BJ (cell line): ENCODE results near the gene E2F1. TPM values are rescaled to one million over a fixed set of nuclear protein-coding genes. Genes with fewer than 3 reads are reported as not detected.
"Not testable (repeated sequence)": the region's sequence is repeated elsewhere in the genome, so short reads cannot be mapped to it uniquely, and the experiment has no call there.

Experiments
- CTCF ChIA-PET: fragments of 350-600 bp; formaldehyde crosslinking; extraction: SDS; loops from one replicate; lab custom pipeline; 2021; ENCODE audit warnings: antibody characterized with exemption, inconsistent platforms; lab: Yijun Ruan, JAX
- POLR2A ChIA-PET: fragments of 300-600 bp; sonication (Branson Sonifier 250); formaldehyde crosslinking; extraction: SDS; loops from one replicate; lab custom pipeline; 2021; ENCODE audit warnings: antibody characterized with exemption; lab: Charles Lee
- DNase-seq: peaks from one replicate; pipeline ENCODE4 v3.0.0-alpha.2; 2011; ENCODE audit warnings: low read depth
- H3K27me3 ChIP-seq: 2 replicates; pipeline ENCODE4 v1.6.0; 2011; ENCODE audit warnings: low read length; ENCODE audit not compliant: control insufficient read depth, insufficient read depth
- H3K36me3 ChIP-seq: 2 replicates; pipeline ENCODE4 v1.5.1; 2011; ENCODE audit warnings: low read length; ENCODE audit not compliant: control insufficient read depth, insufficient read depth
- H3K4me3 ChIP-seq: 2 replicates; pipeline ENCODE4 v1.5.1; 2011; ENCODE audit warnings: low read depth, mild to moderate bottlenecking, control low read depth, low read length
- CTCF ChIP-seq: IDR thresholded peaks from 2 replicates; pipeline ENCODE4 v1.5.1; 2011; ENCODE audit warnings: low read depth, mild to moderate bottlenecking, control low read depth, inconsistent platforms, low read length, moderate library complexity; ENCODE audit not compliant: insufficient read depth
- polyA plus RNA-seq: library from polyadenylated mRNA; depleted of rRNA; stranded (reverse); fragments of >200 nt; gene quantifications from 2 replicates; pipeline ENCODE4 v1.2.3, GENCODE V29; 2011

Gene E2F1
- polyA plus RNA-seq, 1 experiment, result 7.5 TPM

DNA sequence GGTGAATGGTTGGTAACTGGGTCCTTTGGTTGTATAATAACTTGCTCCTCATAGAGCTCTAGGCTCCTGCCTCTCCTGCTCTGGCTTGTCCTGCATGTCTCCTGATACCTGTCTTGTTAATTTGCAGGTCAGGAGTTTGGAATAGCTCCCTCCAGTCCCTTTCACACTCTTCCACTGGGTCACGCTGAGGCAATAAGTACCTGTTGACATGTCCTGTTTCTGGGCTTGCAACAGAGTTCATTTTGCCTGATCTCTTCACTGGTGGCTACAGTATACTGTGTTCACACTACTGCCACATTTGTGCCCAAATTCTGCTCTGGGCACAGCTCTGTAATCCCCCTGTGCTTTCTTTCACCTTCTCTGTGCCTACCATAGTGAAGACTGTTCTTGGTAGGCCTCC, 49.4 kb downstream of the E2F1 start:
- no peak overlapping the region for H3K4me3 ChIP-seq
- TF ChIP-seq CTCF, result no peak
- CTCF ChIA-PET, result interaction anchor here (0.7 to 2.2 kb wide), 2 partner anchors 17 to 258 kb away, joined by 3 to 7 read pairs; no protein-coding TSS in a partner anchor
- peaks cover 14% of the 10 kb centered on the region for H3K36me3 ChIP-seq
- POLR2A ChIA-PET, result no interaction called here
- DNase-seq, result no peak
- H3K27me3 ChIP-seq, result no peaks in the 10 kb centered on the region

GRCh38 chr20:33635341-33635740, 50.8 kb downstream of the E2F1 start:
- no peak for TF ChIP-seq CTCF
- Histone ChIP-seq H3K4me3 (no peak overlapping the region), H3K36me3 (peaks cover 15% of the 10 kb centered on the region), H3K27me3 (no peaks in the 10 kb centered on the region)
- DNase-seq, result no peak
- CTCF ChIA-PET, result interaction anchor here (1.0 kb wide), 1 partner anchor 18 kb away, joined by 3 read pairs; no protein-coding TSS in a partner anchor
- POLR2A ChIA-PET, result no interaction called here

GRCh38 chr20:33631910-33632309, 54.3 kb downstream of the E2F1 start:
- DNase-seq, POLR2A ChIA-PET, H3K27me3 ChIP-seq, H3K36me3 ChIP-seq, H3K4me3 ChIP-seq: not testable (repeated sequence)
- CTCF ChIA-PET, result interaction anchor here (0.6 to 0.9 kb wide), 2 partner anchors 16 to 27 kb away, joined by 3 read pairs; no protein-coding TSS in a partner anchor

- no peak for TF ChIP-seq CTCF
- Histone ChIP-seq H3K36me3 (peaks cover 8% of the 10 kb centered on the region; the same call in 1 of the 2 replicates), H3K4me3 (no peak overlapping the region), H3K27me3 (no peaks in the 10 kb centered on the region)
- CTCF ChIA-PET, result interaction anchor here (1.4 kb wide), 1 partner anchor 23 kb away, joined by 4 read pairs; no protein-coding TSS in a partner anchor
- no peak for DNase-seq
- POLR2A ChIA-PET, result no interaction called here
These were observed 55.7 kb downstream of the E2F1 start for GRCh38 chr20:33630507-33630906.

DNA sequence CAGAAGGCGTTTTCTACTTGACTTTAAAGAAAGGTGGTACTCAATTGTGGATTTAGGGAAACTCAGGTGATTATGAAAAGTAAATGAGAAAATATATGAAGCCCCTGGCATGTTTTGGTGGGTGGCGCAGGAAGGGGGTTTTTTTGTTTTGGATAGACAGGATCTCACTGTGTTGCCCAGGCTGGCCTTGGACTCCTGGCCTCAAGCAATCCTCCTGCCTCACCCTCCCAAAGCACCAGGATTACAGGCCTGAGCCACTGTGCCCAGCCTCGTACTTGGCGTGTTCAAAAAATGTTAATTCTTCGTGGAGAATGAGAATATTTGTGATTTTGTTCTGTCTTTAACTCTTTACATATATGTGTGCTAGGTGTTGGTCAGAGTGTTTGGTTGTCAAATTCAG, 56.2 kb downstream of the E2F1 start:
- H3K36me3 ChIP-seq, result peaks cover 8% of the 10 kb centered on the region; the same call in 1 of the 2 replicates

More for the DNA sequence above, 56.2 kb downstream of the E2F1 start:
- ChIA-PET POLR2A (no interaction called here), CTCF (no interaction called here)
- Histone ChIP-seq H3K27me3 (no peaks in the 10 kb centered on the region), H3K4me3 (no peak overlapping the region)
- DNase-seq, result no peak
- no peak for TF ChIP-seq CTCF
